ENCODE data around the gene CCDC28B. TPM values are rescaled to one million over a fixed set of nuclear protein-coding genes. Genes with fewer than 3 reads are reported as not detected.
"Not testable (repeated sequence)": the region's sequence is repeated elsewhere in the genome, so short reads cannot be mapped to it uniquely, and the experiment has no call there.

Gene CCDC28B
- total RNA-seq (100 to 1,000 TPM in 1 of 2 donors, 10 to 100 TPM in 1; 67.5 to 105 TPM), polyA plus RNA-seq (ENCODE audit: insufficient read depth, low read depth, low replicate concordance) (55.3 TPM)
- long read RNA-seq, donor 1, transcript CCDC28B-201 (6 exons, 1,089 nt), result major isoform, 21 of 27 reads
- long read RNA-seq, donor 1, partial matches to known transcripts, result 6 of 27 reads
- long read RNA-seq, donor 1, other reads (novel, unspliced or antisense), result 0 of 27 reads
- long read RNA-seq, donor 2, transcript CCDC28B-201 (6 exons, 1,089 nt), result major isoform, 11 of 17 reads
- long read RNA-seq, donor 2, partial matches to known transcripts, result 0 of 17 reads
- long read RNA-seq, donor 2, other reads (novel, unspliced or antisense), result 5 of 17 reads

DNA sequence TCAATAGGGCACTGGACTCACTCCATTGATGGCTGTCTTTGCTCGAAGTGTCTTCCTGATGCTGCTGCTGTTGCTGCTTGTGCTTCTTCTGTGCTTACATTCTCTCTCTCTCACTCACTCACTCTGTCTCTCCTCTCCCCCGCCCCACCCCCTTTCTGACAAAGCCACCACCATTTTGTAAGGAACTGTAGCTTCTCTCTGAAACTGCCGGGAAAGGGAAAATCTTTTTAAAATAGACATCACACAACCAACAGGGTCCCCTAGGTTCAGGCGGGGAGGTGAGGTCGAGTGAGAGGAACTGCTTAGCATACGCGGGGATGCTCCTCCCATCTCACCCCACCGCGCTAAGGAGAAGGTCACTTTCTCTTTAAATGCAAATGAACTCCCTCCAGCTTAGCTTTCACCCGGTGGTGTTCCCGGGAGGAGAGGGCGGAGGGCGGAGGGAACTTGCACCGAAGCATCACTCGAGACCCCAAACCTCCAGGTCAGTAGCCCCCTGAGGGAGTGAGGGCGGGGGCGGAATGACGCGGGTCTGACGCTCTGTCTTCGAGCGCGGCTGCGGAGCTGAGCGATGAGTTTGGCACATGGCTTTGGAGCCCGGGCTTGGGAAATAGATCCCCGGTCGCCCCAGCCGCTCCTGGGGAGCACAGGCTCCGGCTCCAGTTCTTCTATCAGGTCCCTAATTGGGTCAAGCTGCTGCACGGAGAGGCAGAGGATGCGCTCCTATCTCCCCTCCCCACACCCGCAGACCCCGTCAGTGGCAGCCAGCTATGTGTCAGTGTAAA is at the start of gene CCDC28B:
Gene CCDC28B, plus strand, starts transcription at position 370 of the 785 bp plus-strand sequence. CDS start 1,341 bp downstream, outside the sequence.
- no peaks in the 10 kb centered on the region for H3K27me3 ChIP-seq
- no peaks in the 10 kb centered on the region for H3K36me3 ChIP-seq (ENCODE audit: low read depth, missing control alignments)
- peak within 1 kb of the TSS; percentile 71 to 94 for H3K27ac ChIP-seq
- H3K4me1 ChIP-seq, result peaks cover 44% of the 10 kb centered on the region
- TF ChIP-seq POLR2A (IDR thresholded peaks at IDR 0.05), result no peak
- no peaks in the 10 kb centered on the region for H3K9me3 ChIP-seq
- peak; percentile 73 for DNase-seq
- intact Hi-C loops (cut with DNase I; ENCODE audit: low total_unique reads), result no loop called here
- H3K4me3 ChIP-seq, result peak within 1 kb of the TSS; percentile 63 to 68
- WGBS, 2 donors, result 0 to 1% methylated on average over 13 to 34 of the region's 34 CpGs

DNA sequence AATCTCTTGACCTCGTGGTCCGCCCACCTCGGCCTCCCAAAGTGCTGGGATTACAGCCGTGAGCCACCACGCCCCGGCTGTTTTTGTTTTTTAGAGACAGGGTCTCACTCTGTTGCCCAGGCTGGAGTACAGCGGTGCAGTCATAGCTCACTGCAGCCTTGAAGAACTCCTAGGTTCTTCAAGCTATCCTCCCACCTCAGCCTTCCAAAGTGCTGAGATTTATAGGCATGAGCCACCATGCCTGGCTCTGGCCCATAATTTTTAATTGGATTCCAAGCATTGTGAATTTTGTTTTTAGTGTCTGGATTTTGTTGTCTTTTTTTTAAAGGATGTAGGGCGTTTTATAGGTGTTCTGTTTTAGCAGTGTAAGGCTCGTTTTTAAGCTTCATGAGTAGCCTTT is 49.5 kb upstream of the CCDC28B start:
- no peak for TF ChIP-seq POLR2A (IDR thresholded peaks at IDR 0.05)
- TF ChIP-seq, protein P1, sequence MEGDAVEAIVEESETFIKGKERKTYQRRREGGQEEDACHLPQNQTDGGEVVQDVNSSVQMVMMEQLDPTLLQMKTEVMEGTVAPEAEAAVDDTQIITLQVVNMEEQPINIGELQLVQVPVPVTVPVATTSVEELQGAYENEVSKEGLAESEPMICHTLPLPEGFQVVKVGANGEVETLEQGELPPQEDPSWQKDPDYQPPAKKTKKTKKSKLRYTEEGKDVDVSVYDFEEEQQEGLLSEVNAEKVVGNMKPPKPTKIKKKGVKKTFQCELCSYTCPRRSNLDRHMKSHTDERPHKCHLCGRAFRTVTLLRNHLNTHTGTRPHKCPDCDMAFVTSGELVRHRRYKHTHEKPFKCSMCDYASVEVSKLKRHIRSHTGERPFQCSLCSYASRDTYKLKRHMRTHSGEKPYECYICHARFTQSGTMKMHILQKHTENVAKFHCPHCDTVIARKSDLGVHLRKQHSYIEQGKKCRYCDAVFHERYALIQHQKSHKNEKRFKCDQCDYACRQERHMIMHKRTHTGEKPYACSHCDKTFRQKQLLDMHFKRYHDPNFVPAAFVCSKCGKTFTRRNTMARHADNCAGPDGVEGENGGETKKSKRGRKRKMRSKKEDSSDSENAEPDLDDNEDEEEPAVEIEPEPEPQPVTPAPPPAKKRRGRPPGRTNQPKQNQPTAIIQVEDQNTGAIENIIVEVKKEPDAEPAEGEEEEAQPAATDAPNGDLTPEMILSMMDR (IDR thresholded peaks at IDR 0.05), result no peak
- Histone ChIP-seq H3K4me3 (no peak overlapping the region), H3K4me1 (no peaks in the 10 kb centered on the region), H3K36me3 (ENCODE audit: low read depth, missing control alignments) (no peaks in the 10 kb centered on the region), H3K27me3 (no peaks in the 10 kb centered on the region), H3K27ac (no peak overlapping the region), H3K9me3 (no peaks in the 10 kb centered on the region)
- DNase-seq, result no peak
- WGBS, 2 donors, result 88 to 90% methylated on average over 9 of the region's 9 CpGs
- intact Hi-C loops (cut with DNase I; ENCODE audit: low total_unique reads), result no loop called here

DNA sequence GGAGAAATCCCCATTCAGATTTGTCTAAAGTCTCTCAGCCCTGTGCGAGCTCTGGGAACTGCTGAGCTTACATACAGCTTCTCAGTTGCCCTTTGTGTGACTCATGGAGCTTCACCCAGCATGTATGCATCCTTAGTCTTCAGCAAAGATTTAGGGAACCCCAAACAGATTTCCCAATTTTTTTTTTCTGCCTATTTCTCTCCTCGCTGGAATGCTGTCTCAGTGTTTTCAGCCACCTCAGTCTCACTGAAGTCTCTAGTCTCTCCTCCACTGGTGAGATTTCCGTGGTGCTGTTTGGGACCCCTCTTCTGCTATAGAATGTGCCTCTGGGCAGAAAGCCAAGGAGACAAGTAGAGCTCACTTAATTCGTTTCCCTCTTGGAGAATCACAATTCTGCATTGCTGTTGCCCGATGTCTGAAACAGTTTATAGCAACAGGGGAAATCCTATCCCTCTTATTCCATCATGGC is 49.0 kb upstream of the CCDC28B start:
- WGBS, 2 donors, result 66 to 70% methylated on average over 5 of the region's 5 CpGs
- no peak overlapping the region for H3K27ac ChIP-seq
- no peak overlapping the region for H3K4me3 ChIP-seq
- DNase-seq, result no peak
- no peaks in the 10 kb centered on the region for H3K27me3 ChIP-seq
- H3K4me1 ChIP-seq, result no peaks in the 10 kb centered on the region
- TF ChIP-seq POLR2A (IDR thresholded peaks at IDR 0.05), result no peak
- TF ChIP-seq, protein P1 (IDR thresholded peaks at IDR 0.05), result no peak
- H3K36me3 ChIP-seq (ENCODE audit: low read depth, missing control alignments), result no peaks in the 10 kb centered on the region
- intact Hi-C loops (cut with DNase I; ENCODE audit: low total_unique reads), result no loop called here
- H3K9me3 ChIP-seq, result no peaks in the 10 kb centered on the region

DNA sequence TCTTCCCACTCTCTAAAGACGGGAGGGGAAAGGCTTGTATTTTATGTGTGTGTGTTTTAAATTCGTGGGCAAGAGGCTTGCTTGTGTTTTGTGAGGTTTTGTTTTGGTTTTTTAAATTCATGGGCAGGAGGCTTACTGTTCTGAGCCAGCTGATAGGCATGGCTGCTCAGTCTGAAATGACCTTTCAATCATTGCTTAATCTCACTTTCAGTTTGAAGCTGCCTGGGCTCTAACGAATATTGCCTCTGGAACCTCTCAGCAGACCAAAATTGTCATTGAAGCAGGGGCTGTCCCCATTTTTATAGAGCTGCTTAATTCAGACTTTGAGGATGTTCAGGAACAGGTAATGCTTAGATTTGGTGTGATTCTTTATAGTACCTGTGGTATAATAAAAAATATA is 41.2 kb upstream of the CCDC28B start:
- 76 to 83% methylated on average over 3 of the region's 3 CpGs for WGBS, 2 donors
- TF ChIP-seq POLR2A (IDR thresholded peaks at IDR 0.05), result no peak
- TF ChIP-seq, protein P1 (IDR thresholded peaks at IDR 0.05), result no peak
- Histone ChIP-seq H3K36me3 (ENCODE audit: low read depth, missing control alignments) (no peaks in the 10 kb centered on the region), H3K27me3 (no peaks in the 10 kb centered on the region), H3K4me3 (no peak overlapping the region), H3K4me1 (no peaks in the 10 kb centered on the region), H3K27ac (no peak overlapping the region), H3K9me3 (no peaks in the 10 kb centered on the region)
- intact Hi-C loops (cut with DNase I; ENCODE audit: low total_unique reads), result no loop called here
- no peak for DNase-seq

DNA sequence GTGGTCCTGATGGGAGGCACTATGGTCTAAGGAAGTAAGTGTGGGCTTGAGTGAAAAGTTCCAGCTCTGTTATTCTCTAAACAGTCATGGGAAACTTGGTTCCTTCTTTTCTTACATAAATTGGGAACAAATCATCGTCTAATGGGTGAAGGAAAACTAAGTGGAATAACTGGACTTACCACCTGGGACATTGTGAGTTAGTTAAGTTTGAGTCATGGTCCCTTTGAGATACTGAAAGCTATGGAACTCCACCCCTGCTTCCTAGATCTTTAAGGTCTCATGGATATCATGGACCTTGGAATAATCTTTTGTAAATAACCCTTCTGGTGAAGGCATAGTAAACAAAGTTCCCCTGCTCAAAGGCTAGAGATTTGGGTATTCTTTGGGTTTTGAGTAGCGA is 37.0 kb upstream of the CCDC28B start:
- Histone ChIP-seq H3K9me3 (no peaks in the 10 kb centered on the region), H3K36me3 (ENCODE audit: low read depth, missing control alignments) (no peaks in the 10 kb centered on the region), H3K27ac (no peak overlapping the region), H3K4me3 (no peak overlapping the region), H3K27me3 (no peaks in the 10 kb centered on the region), H3K4me1 (no peaks in the 10 kb centered on the region)
- DNase-seq, result no peak
- TF ChIP-seq, protein P1 (IDR thresholded peaks at IDR 0.05), result no peak
- TF ChIP-seq POLR2A (IDR thresholded peaks at IDR 0.05), result no peak
- intact Hi-C loops (cut with DNase I; ENCODE audit: low total_unique reads), result no loop called here
- WGBS, 2 donors, result 89 to 100% methylated on average over 2 of the region's 2 CpGs

DNA sequence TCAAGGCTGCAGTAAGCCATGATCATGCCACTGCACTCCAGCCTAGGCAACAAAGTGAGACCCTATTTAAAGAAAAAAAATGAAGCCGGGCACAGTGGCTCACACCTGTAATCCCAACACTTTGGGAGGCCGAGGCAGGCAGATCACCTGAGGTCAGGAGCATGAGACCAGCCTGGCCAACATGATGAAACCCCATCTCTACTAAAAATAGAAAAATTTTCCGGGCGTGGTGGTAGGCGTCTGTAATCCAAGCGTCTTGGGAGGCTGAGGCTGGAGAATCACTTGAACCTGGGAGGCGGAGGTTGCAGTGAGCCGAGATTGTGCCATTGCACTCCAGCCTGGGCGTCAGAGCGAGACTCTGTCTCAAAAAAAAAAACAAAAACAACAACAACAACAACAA is 34.8 kb upstream of the CCDC28B start:
- H3K27me3 ChIP-seq; H3K4me1 ChIP-seq; H3K27ac ChIP-seq; H3K36me3 ChIP-seq (ENCODE audit: low read depth, missing control alignments); intact Hi-C loops (cut with DNase I; ENCODE audit: low total_unique reads); H3K4me3 ChIP-seq; DNase-seq; H3K9me3 ChIP-seq: not testable (repeated sequence)
- 91 to 96% methylated on average over 10 of the region's 10 CpGs for WGBS, 2 donors

All from testis (tissue), 5 donors.